ENCODE measurements around the gene DOCK11. TPM values are rescaled to one million over a fixed set of nuclear protein-coding genes. Genes with fewer than 3 reads are reported as not detected.

DOCK11 gene
- polyA plus RNA-seq, 1 donor from 2014 or later, result 37.2 TPM

DNA sequence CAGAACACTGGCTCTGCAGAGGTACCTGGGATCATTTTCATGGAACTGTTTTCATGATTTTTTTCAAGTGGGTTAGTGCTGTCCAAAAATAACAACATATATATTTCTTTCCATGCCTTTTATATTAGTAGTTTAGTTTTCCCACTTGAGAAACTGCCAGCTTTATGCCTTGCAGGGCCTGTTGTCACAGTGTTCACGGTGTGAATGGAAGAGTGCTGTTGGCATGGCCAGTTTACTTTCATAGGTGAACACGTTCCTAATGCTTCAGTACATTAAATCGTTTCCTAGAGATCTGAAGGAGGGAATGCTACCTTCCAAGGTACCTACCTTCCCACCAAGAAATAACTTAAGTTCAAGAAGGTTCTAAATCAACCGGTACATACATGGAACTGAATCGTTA, 12.6 kb downstream of the DOCK11 start:
- Histone ChIP-seq H3K79me2 (replicated peaks; ENCODE audit: insufficient read depth, low read length) (no peaks in the 10 kb centered on the region), H4K20me1 (ENCODE audit: insufficient read depth) (no peaks in the 10 kb centered on the region), H3K4me2 (ENCODE audit: low read length) (no peak overlapping the region), H3K9me3 (ENCODE audit: low read length) (no peaks in the 10 kb centered on the region), H3K9ac (ENCODE audit: low read length) (no peak overlapping the region), H3K36me3 (ENCODE audit: insufficient read depth, low read length) (no peaks in the 10 kb centered on the region), H3F3A (ENCODE audit: insufficient read depth, low read length, poor library complexity, severe bottlenecking) (no peaks in the 10 kb centered on the region), H3K9me2 (ENCODE audit: insufficient read depth, low read length) (no peaks in the 10 kb centered on the region), H3K27me3 (ENCODE audit: insufficient read depth, low read depth, low read length) (no peaks in the 10 kb centered on the region), H3K4me3 (ENCODE audit: low read length) (no peak overlapping the region), H3K27ac (ENCODE audit: low read length) (no peak overlapping the region), H2AFZ (ENCODE audit: low read depth, low read length) (no peak overlapping the region)
- TF ChIP-seq, protein P1, sequence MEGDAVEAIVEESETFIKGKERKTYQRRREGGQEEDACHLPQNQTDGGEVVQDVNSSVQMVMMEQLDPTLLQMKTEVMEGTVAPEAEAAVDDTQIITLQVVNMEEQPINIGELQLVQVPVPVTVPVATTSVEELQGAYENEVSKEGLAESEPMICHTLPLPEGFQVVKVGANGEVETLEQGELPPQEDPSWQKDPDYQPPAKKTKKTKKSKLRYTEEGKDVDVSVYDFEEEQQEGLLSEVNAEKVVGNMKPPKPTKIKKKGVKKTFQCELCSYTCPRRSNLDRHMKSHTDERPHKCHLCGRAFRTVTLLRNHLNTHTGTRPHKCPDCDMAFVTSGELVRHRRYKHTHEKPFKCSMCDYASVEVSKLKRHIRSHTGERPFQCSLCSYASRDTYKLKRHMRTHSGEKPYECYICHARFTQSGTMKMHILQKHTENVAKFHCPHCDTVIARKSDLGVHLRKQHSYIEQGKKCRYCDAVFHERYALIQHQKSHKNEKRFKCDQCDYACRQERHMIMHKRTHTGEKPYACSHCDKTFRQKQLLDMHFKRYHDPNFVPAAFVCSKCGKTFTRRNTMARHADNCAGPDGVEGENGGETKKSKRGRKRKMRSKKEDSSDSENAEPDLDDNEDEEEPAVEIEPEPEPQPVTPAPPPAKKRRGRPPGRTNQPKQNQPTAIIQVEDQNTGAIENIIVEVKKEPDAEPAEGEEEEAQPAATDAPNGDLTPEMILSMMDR (IDR thresholded peaks at IDR 0.05; ENCODE audit: poor library complexity, severe bottlenecking), result no peak
- TF ChIP-seq, protein P2, sequence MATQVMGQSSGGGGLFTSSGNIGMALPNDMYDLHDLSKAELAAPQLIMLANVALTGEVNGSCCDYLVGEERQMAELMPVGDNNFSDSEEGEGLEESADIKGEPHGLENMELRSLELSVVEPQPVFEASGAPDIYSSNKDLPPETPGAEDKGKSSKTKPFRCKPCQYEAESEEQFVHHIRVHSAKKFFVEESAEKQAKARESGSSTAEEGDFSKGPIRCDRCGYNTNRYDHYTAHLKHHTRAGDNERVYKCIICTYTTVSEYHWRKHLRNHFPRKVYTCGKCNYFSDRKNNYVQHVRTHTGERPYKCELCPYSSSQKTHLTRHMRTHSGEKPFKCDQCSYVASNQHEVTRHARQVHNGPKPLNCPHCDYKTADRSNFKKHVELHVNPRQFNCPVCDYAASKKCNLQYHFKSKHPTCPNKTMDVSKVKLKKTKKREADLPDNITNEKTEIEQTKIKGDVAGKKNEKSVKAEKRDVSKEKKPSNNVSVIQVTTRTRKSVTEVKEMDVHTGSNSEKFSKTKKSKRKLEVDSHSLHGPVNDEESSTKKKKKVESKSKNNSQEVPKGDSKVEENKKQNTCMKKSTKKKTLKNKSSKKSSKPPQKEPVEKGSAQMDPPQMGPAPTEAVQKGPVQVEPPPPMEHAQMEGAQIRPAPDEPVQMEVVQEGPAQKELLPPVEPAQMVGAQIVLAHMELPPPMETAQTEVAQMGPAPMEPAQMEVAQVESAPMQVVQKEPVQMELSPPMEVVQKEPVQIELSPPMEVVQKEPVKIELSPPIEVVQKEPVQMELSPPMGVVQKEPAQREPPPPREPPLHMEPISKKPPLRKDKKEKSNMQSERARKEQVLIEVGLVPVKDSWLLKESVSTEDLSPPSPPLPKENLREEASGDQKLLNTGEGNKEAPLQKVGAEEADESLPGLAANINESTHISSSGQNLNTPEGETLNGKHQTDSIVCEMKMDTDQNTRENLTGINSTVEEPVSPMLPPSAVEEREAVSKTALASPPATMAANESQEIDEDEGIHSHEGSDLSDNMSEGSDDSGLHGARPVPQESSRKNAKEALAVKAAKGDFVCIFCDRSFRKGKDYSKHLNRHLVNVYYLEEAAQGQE (IDR thresholded peaks at IDR 0.05; ENCODE audit: borderline replicate concordance), result no peak
- TF ChIP-seq MXI1 (conservative IDR thresholded peaks at IDR 0.05; ENCODE audit: poor library complexity, severe bottlenecking), result no peak
- TF ChIP-seq SMC3 (conservative IDR thresholded peaks at IDR 0.05; ENCODE audit: poor library complexity), result no peak
- TF ChIP-seq TAF1 (IDR thresholded peaks at IDR 0.05; ENCODE audit: low read depth), result no peak
- no peak for TF ChIP-seq RAD21 (conservative IDR thresholded peaks at IDR 0.05)
- no peak for TF ChIP-seq POLR2AphosphoS5 (IDR thresholded peaks at IDR 0.05)
- TF ChIP-seq EZH2 (IDR thresholded peaks at IDR 0.05; ENCODE audit: borderline replicate concordance, insufficient read depth, low read length, poor library complexity, severe bottlenecking), result no peak
- TF ChIP-seq EP300 (conservative IDR thresholded peaks at IDR 0.05; ENCODE audit: poor library complexity, severe bottlenecking), result no peak

DNA sequence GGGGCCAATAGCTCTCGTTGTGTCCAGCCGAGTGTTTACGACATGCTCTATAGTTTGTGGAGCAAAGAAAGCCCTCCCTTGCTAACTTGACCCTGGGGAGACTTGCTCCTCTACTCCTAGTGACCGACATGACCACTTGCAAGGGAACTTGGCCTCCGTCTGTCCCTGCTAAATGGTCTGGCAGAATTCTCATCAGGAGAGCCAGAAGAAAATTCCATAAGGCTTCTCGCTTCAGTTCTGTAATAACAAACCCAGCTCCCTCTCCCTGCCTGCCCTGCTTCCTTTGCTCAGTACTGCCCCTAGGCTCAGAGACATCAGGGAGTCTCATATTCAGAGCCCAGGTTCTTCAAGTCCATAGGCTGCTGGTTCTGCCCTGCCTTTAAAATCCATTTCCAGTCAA, 13.0 kb downstream of the DOCK11 start:
- H3K4me3 ChIP-seq (ENCODE audit: low read length), result no peak overlapping the region
- no peaks in the 10 kb centered on the region for H3K79me2 ChIP-seq (replicated peaks; ENCODE audit: insufficient read depth, low read length)
- no peaks in the 10 kb centered on the region for H3K27me3 ChIP-seq (ENCODE audit: insufficient read depth, low read depth, low read length)
- no peaks in the 10 kb centered on the region for H3F3A ChIP-seq (ENCODE audit: insufficient read depth, low read length, poor library complexity, severe bottlenecking)
- no peak overlapping the region for H3K27ac ChIP-seq (ENCODE audit: low read length)
- H3K4me2 ChIP-seq (ENCODE audit: low read length), result no peak overlapping the region
- TF ChIP-seq, protein P2 (IDR thresholded peaks at IDR 0.05; ENCODE audit: borderline replicate concordance), result no peak
- TF ChIP-seq POLR2AphosphoS5 (IDR thresholded peaks at IDR 0.05), result no peak
- TF ChIP-seq, protein P1 (IDR thresholded peaks at IDR 0.05; ENCODE audit: poor library complexity, severe bottlenecking), result no peak
- TF ChIP-seq TAF1 (IDR thresholded peaks at IDR 0.05; ENCODE audit: low read depth), result no peak
- TF ChIP-seq EZH2 (IDR thresholded peaks at IDR 0.05; ENCODE audit: borderline replicate concordance, insufficient read depth, low read length, poor library complexity, severe bottlenecking), result no peak
- no peak for TF ChIP-seq MXI1 (conservative IDR thresholded peaks at IDR 0.05; ENCODE audit: poor library complexity, severe bottlenecking)
- no peak for TF ChIP-seq RAD21 (conservative IDR thresholded peaks at IDR 0.05)
- TF ChIP-seq EP300 (conservative IDR thresholded peaks at IDR 0.05; ENCODE audit: poor library complexity, severe bottlenecking), result no peak
- TF ChIP-seq SMC3 (conservative IDR thresholded peaks at IDR 0.05; ENCODE audit: poor library complexity), result no peak
- H3K36me3 ChIP-seq (ENCODE audit: insufficient read depth, low read length), result no peaks in the 10 kb centered on the region
- no peaks in the 10 kb centered on the region for H4K20me1 ChIP-seq (ENCODE audit: insufficient read depth)
- no peak overlapping the region for H3K9ac ChIP-seq (ENCODE audit: low read length)
- no peaks in the 10 kb centered on the region for H3K9me3 ChIP-seq (ENCODE audit: low read length)
- H3K9me2 ChIP-seq (ENCODE audit: insufficient read depth, low read length), result no peaks in the 10 kb centered on the region
- no peak overlapping the region for H2AFZ ChIP-seq (ENCODE audit: low read depth, low read length)

Data from neural cell (in vitro differentiated cells).